DOHH2 (cell line): ENCODE data around the gene DDX54.

Experiments used
- EZH2phosphoT487 ChIP-seq: fragments of 200-600 bp; sonication (generic); IDR thresholded peaks from 2 replicates; pipeline ENCODE4 v1.6.1; 2017; ENCODE audit warnings: borderline replicate concordance, mild to moderate bottlenecking, antibody characterized with exemption, low read length, moderate library complexity, mixed read lengths
- TF ChIP-seq, protein P1 (sequence below): fragments of 200-600 bp; sonication (generic); IDR thresholded peaks from one replicate; pipeline ENCODE4 v1.5.1; 2014; ENCODE audit warnings: antibody characterized with exemption, mild to moderate bottlenecking, low read depth, low read length; ENCODE audit not compliant: poor library complexity, severe bottlenecking

DNA sequence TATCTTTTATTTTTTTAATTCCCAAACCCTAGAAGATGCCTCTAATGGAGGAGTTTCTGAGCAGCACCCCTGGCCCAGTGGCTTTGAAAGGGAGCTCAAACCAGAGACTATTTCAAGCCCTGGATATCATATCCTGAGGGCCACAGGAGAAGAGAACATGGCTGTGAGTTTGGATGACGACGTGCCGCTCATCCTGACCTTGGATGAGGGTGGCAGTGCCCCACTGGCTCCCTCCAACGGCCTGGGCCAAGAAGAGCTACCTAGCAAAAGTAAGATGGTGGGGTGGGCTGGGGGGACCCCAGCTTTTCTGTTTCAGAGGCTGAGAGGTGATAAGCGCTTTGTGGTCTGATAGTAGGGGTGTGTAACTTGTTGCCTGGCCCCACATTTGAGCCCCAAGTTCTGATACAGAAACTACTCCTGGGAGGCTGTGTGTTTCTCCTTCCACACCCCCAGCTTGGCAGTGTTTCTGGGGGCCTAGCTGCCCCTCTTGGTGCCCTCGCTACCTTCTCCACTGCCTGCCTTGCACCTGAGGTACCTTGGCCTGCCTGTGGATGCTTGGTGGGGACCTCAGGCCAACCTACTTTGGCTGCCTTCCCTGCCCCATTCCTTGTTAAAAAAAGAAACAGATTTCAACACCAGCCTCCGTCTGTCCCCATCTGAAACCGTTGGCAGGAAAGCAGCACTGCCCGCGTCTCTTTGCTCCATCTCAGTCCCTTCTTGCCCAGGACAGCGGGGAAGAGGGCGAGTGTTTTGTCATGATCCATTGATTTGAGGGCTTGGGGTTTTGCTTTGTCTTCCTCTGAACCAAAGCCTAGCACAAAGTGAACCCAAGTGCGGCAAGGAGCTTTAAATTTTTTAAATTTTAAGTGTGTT, 41.7 kb upstream of the DDX54 start:
- TF ChIP-seq, protein P1, sequence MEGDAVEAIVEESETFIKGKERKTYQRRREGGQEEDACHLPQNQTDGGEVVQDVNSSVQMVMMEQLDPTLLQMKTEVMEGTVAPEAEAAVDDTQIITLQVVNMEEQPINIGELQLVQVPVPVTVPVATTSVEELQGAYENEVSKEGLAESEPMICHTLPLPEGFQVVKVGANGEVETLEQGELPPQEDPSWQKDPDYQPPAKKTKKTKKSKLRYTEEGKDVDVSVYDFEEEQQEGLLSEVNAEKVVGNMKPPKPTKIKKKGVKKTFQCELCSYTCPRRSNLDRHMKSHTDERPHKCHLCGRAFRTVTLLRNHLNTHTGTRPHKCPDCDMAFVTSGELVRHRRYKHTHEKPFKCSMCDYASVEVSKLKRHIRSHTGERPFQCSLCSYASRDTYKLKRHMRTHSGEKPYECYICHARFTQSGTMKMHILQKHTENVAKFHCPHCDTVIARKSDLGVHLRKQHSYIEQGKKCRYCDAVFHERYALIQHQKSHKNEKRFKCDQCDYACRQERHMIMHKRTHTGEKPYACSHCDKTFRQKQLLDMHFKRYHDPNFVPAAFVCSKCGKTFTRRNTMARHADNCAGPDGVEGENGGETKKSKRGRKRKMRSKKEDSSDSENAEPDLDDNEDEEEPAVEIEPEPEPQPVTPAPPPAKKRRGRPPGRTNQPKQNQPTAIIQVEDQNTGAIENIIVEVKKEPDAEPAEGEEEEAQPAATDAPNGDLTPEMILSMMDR = no peak
- TF ChIP-seq EZH2phosphoT487 = no peak
